ENCODE results near the gene LCN6. TPM values are rescaled to one million over a fixed set of nuclear protein-coding genes. Genes with fewer than 3 reads are reported as not detected.
A peak's percentile ranks its signal among the peaks of the same experiment; 100 is the strongest.
"Not testable (repeated sequence)": the region's sequence is repeated elsewhere in the genome, so short reads cannot be mapped to it uniquely, and the experiment has no call there.

Gene LCN6
- total RNA-seq, 2 donors from 2014 or later: not detected

DNA sequence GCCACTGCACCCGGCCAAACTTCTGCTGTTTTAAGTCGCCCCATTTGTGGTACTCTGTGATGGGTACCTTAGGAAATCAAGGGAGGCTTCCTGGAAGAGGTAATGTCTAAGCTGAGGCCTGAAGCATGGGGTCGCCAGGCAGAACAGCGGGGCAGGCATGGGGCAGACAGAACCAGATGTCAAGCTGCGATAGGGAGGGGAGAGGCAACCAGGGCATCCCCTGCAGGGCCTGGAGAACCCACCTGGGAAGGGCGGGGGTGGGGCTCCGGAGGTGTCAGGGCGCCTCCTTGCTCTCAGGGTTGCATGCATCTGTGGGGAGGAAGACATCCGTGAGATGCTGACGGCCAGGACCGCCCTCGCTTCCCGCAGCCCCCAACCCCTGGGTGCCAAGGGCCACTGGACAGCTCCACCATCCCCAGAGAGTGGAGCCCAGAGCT is 13.2 kb upstream of the LCN6 start:
- DNase-seq (no peak), ATAC-seq (replicated peaks in 1 of 2) (no peak)
- H3K36me3 Mint-ChIP-seq (ENCODE audit: insufficient read depth in 2 of 2): no peaks in the 10 kb centered on the region
- H3K4me1 Mint-ChIP-seq (ENCODE audit: low read depth): peaks cover 12% of the 10 kb centered on the region
- no peaks in the 10 kb centered on the region for H3K9me3 Mint-ChIP-seq
- no peak overlapping the region for H3K4me3 Mint-ChIP-seq
- peaks cover 6% of the 10 kb centered on the region for H3K27me3 Mint-ChIP-seq (ENCODE audit: low read depth)
- no peak overlapping the region for H3K27ac Mint-ChIP-seq

- H3K9me3 Mint-ChIP-seq; H3K36me3 Mint-ChIP-seq (ENCODE audit: insufficient read depth in 2 of 2); H3K4me3 Mint-ChIP-seq; H3K27me3 Mint-ChIP-seq (ENCODE audit: low read depth); H3K4me1 Mint-ChIP-seq (ENCODE audit: low read depth); H3K27ac Mint-ChIP-seq: not testable (repeated sequence)
- DNase-seq (peak in 1 of 2 donors; percentile 37), ATAC-seq (replicated peaks in 1 of 2) (peak in 1 of 2 donors; percentile 44)
These were observed 12.7 kb upstream of the LCN6 start for GRCh38 chr9:136760834-136761544.

GRCh38 chr9:136760424-136760823 is 12.1 kb upstream of the LCN6 start:
- Mint-ChIP-seq H3K36me3 (ENCODE audit: insufficient read depth in 2 of 2) (peaks cover 7 to 9% of the 10 kb centered on the region in 2 donors), H3K9me3 (peaks cover 0 to 9% of the 10 kb centered on the region in 2 donors), H3K4me1 (ENCODE audit: low read depth) (peaks cover under 1% of the 10 kb centered on the region), H3K4me3 (no peak overlapping the region), H3K27me3 (ENCODE audit: low read depth) (peaks cover 6% of the 10 kb centered on the region), H3K27ac (no peak overlapping the region)
- DNase-seq (no peak), ATAC-seq (replicated peaks in 1 of 2) (no peak)

DNA sequence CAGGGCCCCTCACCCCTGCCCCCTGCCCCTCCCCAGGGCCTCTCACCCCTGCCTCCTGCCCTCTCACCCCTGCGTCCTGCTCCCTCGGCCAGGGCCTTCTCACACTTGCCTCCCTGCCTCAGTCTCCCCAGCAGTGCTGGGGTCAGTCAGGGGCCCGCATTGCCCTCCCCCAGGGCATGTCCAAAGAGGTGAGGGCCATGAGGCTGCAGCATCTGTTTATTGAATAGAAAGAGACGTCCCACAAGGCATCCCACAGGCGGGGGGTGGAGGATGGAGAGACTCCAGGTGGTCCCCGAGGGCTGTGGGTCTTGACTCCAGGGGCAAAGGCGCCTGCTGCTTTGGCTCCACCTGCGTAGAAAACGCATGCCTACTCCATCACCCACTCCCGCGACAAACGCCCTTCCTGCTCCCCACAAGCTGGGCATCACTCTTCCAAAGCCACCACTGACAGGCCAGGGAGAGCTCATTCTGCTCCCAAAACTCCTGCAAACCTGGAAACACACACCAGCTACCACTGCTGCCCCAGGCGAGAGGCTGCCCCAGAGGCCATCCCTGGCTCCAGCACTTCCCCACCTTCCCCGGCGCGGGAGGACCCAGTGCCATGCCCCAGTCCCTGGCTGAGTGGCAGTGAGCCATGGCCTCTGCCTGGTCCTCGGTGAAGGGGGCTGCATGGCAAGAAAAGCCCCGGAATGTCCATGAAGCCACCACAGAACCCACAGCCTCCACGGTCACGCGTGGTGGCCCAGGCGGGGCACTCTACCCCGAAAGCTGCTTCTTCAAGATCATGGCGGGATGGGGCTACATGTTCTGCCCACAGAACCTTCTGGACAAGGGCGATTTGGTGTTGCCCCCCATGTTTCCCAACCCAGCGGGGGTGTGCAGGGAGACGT is 11.4 kb upstream of the LCN6 start:
- DNase-seq: no peak
- no peak for ATAC-seq (replicated peaks in 1 of 2)
- no peaks in the 10 kb centered on the region for H3K4me1 Mint-ChIP-seq (ENCODE audit: low read depth)
- no peak overlapping the region for H3K27ac Mint-ChIP-seq
- H3K9me3 Mint-ChIP-seq: peaks cover 0 to 10% of the 10 kb centered on the region in 2 donors
- H3K4me3 Mint-ChIP-seq: no peak overlapping the region
- peaks cover 8 to 9% of the 10 kb centered on the region in 2 donors for H3K36me3 Mint-ChIP-seq (ENCODE audit: insufficient read depth in 2 of 2)
- H3K27me3 Mint-ChIP-seq (ENCODE audit: low read depth): peaks cover 6% of the 10 kb centered on the region

GRCh38 chr9:136759001-136759400 is 10.7 kb upstream of the LCN6 start:
- peaks cover 6% of the 10 kb centered on the region for H3K27me3 Mint-ChIP-seq (ENCODE audit: low read depth)
- no peak overlapping the region for H3K4me3 Mint-ChIP-seq
- peaks cover 8 to 9% of the 10 kb centered on the region in 2 donors for H3K36me3 Mint-ChIP-seq (ENCODE audit: insufficient read depth in 2 of 2)
- ATAC-seq (replicated peaks in 1 of 2) (no peak), DNase-seq (no peak)
- H3K9me3 Mint-ChIP-seq: peaks cover 0 to 10% of the 10 kb centered on the region in 2 donors
- no peak overlapping the region for H3K27ac Mint-ChIP-seq
- no peaks in the 10 kb centered on the region for H3K4me1 Mint-ChIP-seq (ENCODE audit: low read depth)

DNA sequence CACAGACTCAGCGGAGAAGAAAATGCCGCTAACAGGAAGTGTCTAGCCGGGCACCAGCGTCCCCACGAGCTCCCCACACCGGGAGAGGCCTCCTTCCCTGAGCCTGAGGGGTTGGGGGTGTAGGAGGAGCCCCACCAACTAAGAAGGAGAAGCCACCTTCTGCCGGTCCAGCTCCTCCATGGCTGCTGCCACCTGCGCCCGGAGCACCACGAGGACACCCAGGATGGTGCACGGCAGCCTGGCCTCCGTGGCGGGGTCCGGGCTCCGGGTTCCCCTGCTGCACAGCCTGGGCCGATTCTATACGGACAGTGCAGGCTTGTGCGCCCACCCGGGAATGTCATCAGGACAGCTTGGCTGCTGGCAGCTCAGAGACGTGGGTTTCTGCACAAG is 9.4 kb upstream of the LCN6 start:
- Mint-ChIP-seq H3K9me3 (peaks cover 0 to 10% of the 10 kb centered on the region in 2 donors), H3K36me3 (ENCODE audit: insufficient read depth in 2 of 2) (peaks cover 9 to 11% of the 10 kb centered on the region in 2 donors), H3K27me3 (ENCODE audit: low read depth) (peaks cover 9% of the 10 kb centered on the region), H3K4me1 (ENCODE audit: low read depth) (no peaks in the 10 kb centered on the region), H3K27ac (no peak overlapping the region), H3K4me3 (no peak overlapping the region)
- no peak for DNase-seq
- ATAC-seq (replicated peaks in 1 of 2): no peak

GRCh38 chr9:136757328-136757727 is 9.0 kb upstream of the LCN6 start:
- Mint-ChIP-seq H3K36me3 (ENCODE audit: insufficient read depth in 2 of 2) (peaks cover 13 to 16% of the 10 kb centered on the region in 2 donors), H3K27me3 (ENCODE audit: low read depth) (peaks cover 13% of the 10 kb centered on the region), H3K27ac (no peak overlapping the region), H3K4me1 (ENCODE audit: low read depth) (no peaks in the 10 kb centered on the region), H3K9me3 (peaks cover 4 to 14% of the 10 kb centered on the region in 2 donors), H3K4me3 (no peak overlapping the region)
- ATAC-seq (replicated peaks in 1 of 2): no peak
- DNase-seq: no peak

DNA sequence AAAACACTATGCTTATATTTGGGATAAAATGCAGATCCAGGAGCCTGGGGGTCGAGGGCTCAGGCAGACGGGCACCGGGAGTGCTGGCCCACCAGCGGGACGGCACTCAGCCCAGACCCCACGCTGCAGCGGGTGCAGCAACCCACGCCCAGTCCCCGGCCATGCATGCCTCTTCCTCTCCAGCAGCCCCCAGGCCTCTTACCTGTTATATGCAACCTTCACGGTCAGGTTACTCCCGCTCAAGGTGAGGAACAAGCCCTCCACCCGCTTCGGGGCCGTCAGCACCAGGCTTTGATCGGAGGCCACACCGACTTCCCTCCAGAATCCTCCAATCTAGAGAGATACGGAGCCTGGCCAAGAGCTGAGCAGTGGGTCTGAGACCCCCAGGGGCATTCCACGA is 8.5 kb upstream of the LCN6 start:
- Mint-ChIP-seq H3K27ac (no peak overlapping the region), H3K4me3 (no peak overlapping the region)
- no peak for ATAC-seq (replicated peaks in 1 of 2)

GRCh38 chr9:136756134-136756438 is 7.8 kb upstream of the LCN6 start:
- Mint-ChIP-seq H3K9me3 (peaks cover 12 to 20% of the 10 kb centered on the region in 2 donors), H3K4me1 (ENCODE audit: low read depth) (peaks cover 2% of the 10 kb centered on the region), H3K36me3 (ENCODE audit: insufficient read depth in 2 of 2) (peaks cover 17 to 25% of the 10 kb centered on the region in 2 donors), H3K27ac (no peak overlapping the region), H3K27me3 (ENCODE audit: low read depth) (peaks cover 16% of the 10 kb centered on the region), H3K4me3 (no peak overlapping the region)
- ATAC-seq (replicated peaks in 1 of 2) (no peak), DNase-seq (no peak)

More for the DNA sequence above, 8.5 kb upstream of the LCN6 start:
- Mint-ChIP-seq H3K9me3 (peaks cover 8 to 17% of the 10 kb centered on the region in 2 donors), H3K27me3 (ENCODE audit: low read depth) (peaks cover 16% of the 10 kb centered on the region), H3K36me3 (ENCODE audit: insufficient read depth in 2 of 2) (peaks cover 14 to 21% of the 10 kb centered on the region in 2 donors), H3K4me1 (ENCODE audit: low read depth) (no peaks in the 10 kb centered on the region)
- DNase-seq: no peak

DNA sequence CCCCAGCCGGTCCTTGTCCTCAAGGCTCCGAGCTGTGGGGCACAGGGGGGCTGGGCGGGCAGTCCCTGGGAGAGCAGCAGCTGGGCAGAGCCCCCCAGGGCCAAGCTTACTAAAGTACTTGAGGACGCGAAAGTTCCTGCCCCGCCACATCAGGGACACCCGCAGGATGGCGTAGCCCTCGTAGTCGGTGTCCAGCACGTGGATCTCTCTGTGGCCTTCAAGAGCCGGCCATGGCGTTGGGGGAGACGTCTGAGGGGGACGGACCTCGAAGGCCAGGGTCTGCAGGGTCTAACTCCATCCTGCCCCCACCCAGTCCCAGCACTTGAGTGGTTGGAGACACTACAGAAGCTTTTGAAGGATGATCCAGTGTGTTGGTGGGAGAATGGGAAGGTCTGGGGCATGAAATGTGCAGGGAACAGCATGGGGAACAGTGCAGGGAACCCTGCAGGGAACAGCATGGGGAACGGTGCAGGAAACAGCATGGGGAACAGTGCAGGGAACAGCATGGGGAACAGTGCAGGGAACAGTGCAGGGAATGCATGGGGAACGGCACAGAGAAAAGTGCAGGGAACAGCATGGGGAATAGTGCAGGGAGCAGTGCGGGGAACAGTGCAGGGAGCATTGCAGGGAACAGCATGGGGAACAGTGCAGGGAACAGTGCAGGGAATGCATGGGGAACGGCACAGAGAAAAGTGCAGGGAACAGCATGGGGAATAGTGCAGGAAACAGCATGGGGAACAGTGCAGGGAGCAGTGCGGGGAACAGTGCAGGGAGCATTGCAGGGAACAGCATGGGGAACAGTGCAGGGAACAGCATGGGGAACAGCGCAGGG is 7.2 kb upstream of the LCN6 start:
- H3K27me3 Mint-ChIP-seq (ENCODE audit: low read depth): peaks cover 16% of the 10 kb centered on the region
- ATAC-seq (replicated peaks in 1 of 2): not testable (repeated sequence)

GRCh38 chr9:136754626-136755301 is 6.4 kb upstream of the LCN6 start:
- H3K27ac Mint-ChIP-seq: no peak overlapping the region
- H3K36me3 Mint-ChIP-seq (ENCODE audit: insufficient read depth in 2 of 2): peaks cover 20 to 30% of the 10 kb centered on the region in 2 donors
- peaks cover 16% of the 10 kb centered on the region for H3K27me3 Mint-ChIP-seq (ENCODE audit: low read depth)
- peaks cover 14 to 22% of the 10 kb centered on the region in 2 donors for H3K9me3 Mint-ChIP-seq
- no peak overlapping the region for H3K4me3 Mint-ChIP-seq
- ATAC-seq (replicated peaks in 1 of 2): no peak
- H3K4me1 Mint-ChIP-seq (ENCODE audit: low read depth): peaks cover 15% of the 10 kb centered on the region
- DNase-seq: no peak

More for the DNA sequence above, 7.2 kb upstream of the LCN6 start:
- not testable (repeated sequence) for H3K4me1 Mint-ChIP-seq (ENCODE audit: low read depth); H3K27ac Mint-ChIP-seq; H3K4me3 Mint-ChIP-seq; DNase-seq
- Mint-ChIP-seq H3K9me3 (peaks cover 14 to 22% of the 10 kb centered on the region in 2 donors), H3K36me3 (ENCODE audit: insufficient read depth in 2 of 2) (peaks cover 19 to 30% of the 10 kb centered on the region in 2 donors)

DNA sequence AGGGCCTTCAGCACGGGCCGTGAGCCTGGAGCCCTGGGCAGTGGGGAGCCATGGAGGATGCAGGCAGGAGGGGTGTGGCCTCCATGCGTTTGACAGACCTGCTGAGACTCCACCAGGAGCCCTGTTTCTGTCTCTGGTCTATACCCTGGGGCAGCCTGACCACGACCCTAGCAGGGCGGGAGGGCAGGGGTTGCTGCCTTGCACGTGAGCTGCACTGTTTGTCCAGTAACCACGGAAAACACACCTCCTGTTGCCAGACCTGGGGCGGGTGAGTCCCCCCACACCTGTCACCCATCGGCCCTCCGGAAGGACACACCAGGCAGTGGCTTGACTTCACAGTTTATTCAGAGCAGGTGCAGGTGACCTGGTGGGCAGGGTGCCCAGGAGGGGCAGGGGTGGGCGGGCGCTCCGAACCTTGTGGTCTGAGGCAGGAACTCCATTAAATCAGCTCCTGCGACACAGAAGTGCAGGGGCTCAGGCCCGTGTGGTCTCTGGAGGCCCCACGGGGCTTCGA is 5.8 kb upstream of the LCN6 start:
- Mint-ChIP-seq H3K9me3 (peaks cover 14 to 22% of the 10 kb centered on the region in 2 donors), H3K27ac (no peak overlapping the region), H3K27me3 (ENCODE audit: low read depth) (peaks cover 16% of the 10 kb centered on the region), H3K4me1 (ENCODE audit: low read depth) (peaks cover 22% of the 10 kb centered on the region), H3K4me3 (no peak overlapping the region), H3K36me3 (ENCODE audit: insufficient read depth in 2 of 2) (peaks cover 20 to 30% of the 10 kb centered on the region in 2 donors)
- ATAC-seq (replicated peaks in 1 of 2) (no peak), DNase-seq (no peak)

Data from activated T-cell treated with anti-CD3 and anti-CD28 coated beads, Interleukin-2, amount 50 U/mL, for 72 hours (primary cell).